IPS-18a (cell line): ENCODE results near the gene OPN5.

ENCODE experiments used
- H3K27ac ChIP-seq: one replicate; pipeline ENCODE4 v1.5.1; 2013; ENCODE audit warnings: low read length
- H3K27me3 ChIP-seq: one replicate; pipeline ENCODE4 v1.6.1; 2013; ENCODE audit warnings: mild to moderate bottlenecking, low read length; ENCODE audit not compliant: control insufficient read depth, insufficient read depth
- H3K36me3 ChIP-seq: one replicate; pipeline ENCODE4 v1.6.1; 2013; ENCODE audit warnings: low read depth, low read length; ENCODE audit not compliant: control insufficient read depth
- H3K4me1 ChIP-seq: one replicate; pipeline ENCODE4 v1.6.1; 2013; ENCODE audit warnings: low read depth, low read length; ENCODE audit not compliant: control insufficient read depth
- H3K4me3 ChIP-seq: one replicate; pipeline ENCODE4 v1.5.1; 2013; ENCODE audit warnings: low read length
- H3K9ac ChIP-seq: one replicate; pipeline ENCODE4 v1.6.1; 2013; ENCODE audit warnings: mild to moderate bottlenecking, low read length, moderate library complexity
- H3K9me3 ChIP-seq: one replicate; pipeline ENCODE4 v1.6.1; 2013; ENCODE audit warnings: low read depth, low read length; ENCODE audit not compliant: control insufficient read depth

OPN5 gene

DNA sequence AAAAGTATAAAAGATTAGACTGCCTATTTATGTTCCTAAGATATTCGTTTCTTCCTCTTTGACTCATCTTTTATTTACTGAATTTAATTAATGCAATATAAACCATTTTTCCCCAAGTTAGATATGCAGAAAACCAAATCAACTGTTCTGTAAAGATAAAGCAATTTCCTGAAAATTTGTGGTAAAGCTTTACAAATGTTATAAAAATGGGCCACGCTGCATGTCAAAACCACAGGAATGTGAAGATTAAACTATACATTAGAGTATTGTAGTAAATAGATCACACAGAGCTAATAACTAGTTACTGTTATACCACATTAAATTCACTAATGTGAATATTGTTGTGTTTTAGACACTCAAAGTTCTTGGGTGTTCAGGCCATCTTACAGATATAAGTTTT lies 83.4 kb downstream of the OPN5 start:
- no peak overlapping the region for H3K4me3 ChIP-seq
- H3K4me1 ChIP-seq = no peaks in the 10 kb centered on the region
- H3K27me3 ChIP-seq = no peaks in the 10 kb centered on the region
- H3K9me3 ChIP-seq = no peaks in the 10 kb centered on the region
- H3K36me3 ChIP-seq = no peaks in the 10 kb centered on the region
- no peak overlapping the region for H3K27ac ChIP-seq
- H3K9ac ChIP-seq = no peak overlapping the region

DNA sequence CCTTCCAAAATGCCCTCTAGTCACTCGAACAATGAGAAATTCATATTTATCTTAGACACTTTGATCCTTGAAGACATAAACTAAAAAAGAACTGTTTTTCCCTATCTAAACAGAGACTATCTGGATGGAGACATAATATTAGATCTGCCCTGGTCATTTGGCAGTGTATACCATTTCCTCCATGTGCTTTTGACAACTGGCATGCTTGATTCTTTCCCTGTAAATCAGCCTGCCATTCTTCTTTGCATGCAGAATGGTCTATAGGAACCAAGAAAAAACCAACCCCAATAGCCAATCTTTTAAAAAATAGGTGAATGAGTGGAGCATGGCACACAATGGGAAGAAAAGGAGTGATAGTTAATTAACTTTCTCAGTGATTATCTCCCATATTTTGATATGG lies 93.8 kb downstream of the OPN5 start:
- Histone ChIP-seq H3K36me3 (no peaks in the 10 kb centered on the region), H3K27me3 (no peaks in the 10 kb centered on the region), H3K4me3 (no peak overlapping the region), H3K9ac (no peak overlapping the region), H3K9me3 (no peaks in the 10 kb centered on the region), H3K4me1 (peaks cover 8% of the 10 kb centered on the region), H3K27ac (no peak overlapping the region)
